ENCODE results near the gene PKP1.

DNA sequence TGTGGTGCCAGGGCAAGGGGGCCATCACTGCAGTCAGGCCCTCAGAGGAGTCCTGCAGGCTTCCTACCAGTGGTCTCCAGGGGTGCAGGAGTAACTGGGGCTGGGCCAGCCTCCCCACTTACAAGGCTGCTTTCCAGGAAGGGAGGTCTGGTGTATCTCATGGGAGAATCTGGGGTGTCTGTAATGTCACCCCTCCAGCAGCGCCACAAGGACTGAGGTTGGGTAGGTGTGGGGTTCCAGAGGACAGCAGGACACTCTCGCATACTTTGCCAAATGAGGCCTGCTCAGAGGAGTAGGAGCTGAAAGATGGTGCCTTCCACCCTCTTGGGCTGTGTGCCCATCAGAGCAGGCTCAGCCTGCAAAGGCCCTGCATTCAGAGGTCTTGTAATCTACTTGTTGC lies 47.2 kb downstream of the PKP1 start:
- no peak for TF ChIP-seq GATA2 (IDR thresholded peaks at IDR 0.05; ENCODE audit: low read depth, low read length)
- TF ChIP-seq GATA3 (IDR thresholded peaks at IDR 0.05; ENCODE audit: low read depth, low read length): no peak
